ENCODE measurements around the gene ASCC3. TPM values are rescaled to one million over a fixed set of nuclear protein-coding genes. Genes with fewer than 3 reads are reported as not detected.

ASCC3 gene
- total and polyA plus RNA-seq, 2 donors (not counting 3 experiments of a cell fraction or from before 2014, with no cell fraction given) = 15.7 to 57.2 TPM

- ChIA-PET POLR2A (no interaction called here), CTCF (no interaction called here)
- Histone ChIP-seq H3K9ac (replicated peaks; ENCODE audit: extremely low read depth, insufficient read depth, low read length) (no peak overlapping the region), H3K9me3 (replicated peaks; ENCODE audit: control insufficient read depth, insufficient read depth, low read length) (no peaks in the 10 kb centered on the region), H3K27ac (ENCODE audit: insufficient read depth, low read depth, low read length) (no peak overlapping the region), H3K79me2 (ENCODE audit: control insufficient read depth, insufficient read depth, low read length) (no peaks in the 10 kb centered on the region), H3K27me3 (ENCODE audit: control insufficient read depth in 2 of 2, insufficient read depth in 2 of 2, low read length in 2 of 2) (no peaks in the 10 kb centered on the region), H3K36me3 (ENCODE audit: control insufficient read depth in 2 of 2, extremely low read depth in 1 of 2, insufficient read depth in 2 of 2, low read length in 2 of 2) (no peaks in the 10 kb centered on the region), H3K4me2 (ENCODE audit: insufficient read depth, low read length) (no peak overlapping the region), H3K4me1 (ENCODE audit: control insufficient read depth, extremely low read depth, insufficient read depth, low read length) (no peaks in the 10 kb centered on the region), H3K4me3 (replicated peaks in 1 of 3; ENCODE audit: insufficient read depth in 1 of 3, low read depth in 1 of 3, low read length in 3 of 3) (no peak overlapping the region), H3K9me1 (replicated peaks; ENCODE audit: control insufficient read depth, extremely low read depth, insufficient read depth, low read length) (no peaks in the 10 kb centered on the region), H2AFZ (ENCODE audit: low read depth, low read length) (no peak overlapping the region), H4K20me1 (replicated peaks; ENCODE audit: control insufficient read depth, extremely low read depth, insufficient read depth, low read length) (no peaks in the 10 kb centered on the region)
- DNase-seq (ENCODE audit: low read depth, low spot score) (no peak), FAIRE-seq (no peak)
- TF ChIP-seq JUN (IDR thresholded peaks at IDR 0.05; ENCODE audit: borderline replicate concordance, insufficient read depth, insufficient read length, low read depth) = no peak
- TF ChIP-seq EZH2 (IDR thresholded peaks at IDR 0.05; ENCODE audit: borderline replicate concordance, low read depth, low read length, severe bottlenecking) = no peak
- no peak for TF ChIP-seq MYC (IDR thresholded peaks at IDR 0.05; ENCODE audit: low read depth, low read length)
- no peak for TF ChIP-seq GATA2 (IDR thresholded peaks at IDR 0.05; ENCODE audit: insufficient read depth, insufficient read length, low read depth, low read length)
- TF ChIP-seq POLR2A (IDR thresholded peaks at IDR 0.05; ENCODE audit: low read depth, low read length) = no peak
- no peak for TF ChIP-seq MAX (IDR thresholded peaks at IDR 0.05; ENCODE audit: insufficient read depth, insufficient read length)
- TF ChIP-seq POLR2AphosphoS5 (IDR thresholded peaks at IDR 0.05; ENCODE audit: insufficient read depth, low read depth, low read length) = no peak
- dilution Hi-C loops (cut with MboI; ENCODE audit: extremely low pct_ligation_motif_present, low sequenced_read_pairs) = no loop called here
- intact Hi-C loops (cut with micrococcal nuclease) = no loop called here
- BruUV-seq (replicated peaks) = no TSS peak
Measured at GRCh38 chr6:100924534-100925227, 43.6 kb upstream of the ASCC3 start.
